Measurements from ENCODE around the gene IFT172. TPM values are rescaled to one million over a fixed set of nuclear protein-coding genes. Genes with fewer than 3 reads are reported as not detected.

IFT172 gene
- total RNA-seq, 1 experiment from 2014 or later, result 25.3 TPM

Other genes with a start within 250 kb of the IFT172 start
- 8.0 to 8.9 TPM (median 8.1 TPM) in 3 replicates for gene SLC30A3, start 226.7 kb downstream of the IFT172 start, total RNA-seq (2021)
- gene DNAJC5G, start 214.3 kb downstream of the IFT172 start, total RNA-seq (2021), result 0.18 to 0.44 TPM (median 0.34 TPM) in 3 replicates
- gene TRIM54, start 207.3 kb downstream of the IFT172 start, total RNA-seq (2021), result 3.0 to 3.4 TPM (median 3.3 TPM) in 3 replicates
- gene UCN, start 181.3 kb downstream of the IFT172 start, total RNA-seq (2021), result 0.68 to 1.2 TPM (median 0.71 TPM) in 3 replicates
- 51.5 to 60.4 TPM (median 59.3 TPM) in 3 replicates for gene MPV17, start 166.6 kb downstream of the IFT172 start, total RNA-seq (2021)
- gene GTF3C2, start 133.0 kb downstream of the IFT172 start, total RNA-seq (2021), result 103 to 123 TPM (median 107 TPM) in 3 replicates
- gene EIF2B4, start 119.4 kb downstream of the IFT172 start, total RNA-seq (2021), result 46.6 to 53.6 TPM (median 49.1 TPM) in 3 replicates
- 72.5 to 75.3 TPM (median 74.7 TPM) in 3 replicates for gene SNX17, start 119.1 kb downstream of the IFT172 start, total RNA-seq (2021)
- gene ZNF513, start 109.0 kb downstream of the IFT172 start, total RNA-seq (2021), result 23.6 to 27.4 TPM (median 24.5 TPM) in 3 replicates
- 140 to 193 TPM (median 147 TPM) in 3 replicates for gene PPM1G, start 80.2 kb downstream of the IFT172 start, total RNA-seq (2021)
- gene NRBP1, start 61.1 kb downstream of the IFT172 start, total RNA-seq (2021), result 108 to 110 TPM (median 108 TPM) in 3 replicates
- gene KRTCAP3, start 47.4 kb downstream of the IFT172 start, total RNA-seq (2021), result 41.9 to 50.0 TPM (median 49.2 TPM) in 3 replicates
- gene FNDC4, start 5.5 kb upstream of the IFT172 start, total RNA-seq (2021), result 12.5 to 14.1 TPM (median 13.0 TPM) in 3 replicates
- 0.64 to 1.1 TPM (median 0.72 TPM) in 3 replicates for gene GCKR, start 7.1 kb upstream of the IFT172 start, total RNA-seq (2021)
- 31.1 to 34.2 TPM (median 33.2 TPM) in 3 replicates for gene ZNF512, start 93.3 kb upstream of the IFT172 start, total RNA-seq (2021)
- 1.9 to 2.9 TPM (median 2.0 TPM) in 3 replicates for gene CCDC121, start 139.3 kb upstream of the IFT172 start, total RNA-seq (2021)
- 35.9 to 38.4 TPM (median 37.8 TPM) in 3 replicates for gene GPN1, start 139.3 kb upstream of the IFT172 start, total RNA-seq (2021)
- 22.6 to 24.1 TPM (median 23.8 TPM) in 3 replicates for gene SUPT7L, start 173.9 kb upstream of the IFT172 start, total RNA-seq (2021)
- 17.8 to 20.1 TPM (median 19.3 TPM) in 3 replicates for gene SLC4A1AP, start 174.1 kb upstream of the IFT172 start, total RNA-seq (2021)

Measured in WTC11 (cell line).